Psoas muscle (tissue), 8 donors: ENCODE data around the gene URI1. TPM values are rescaled to one million over a fixed set of nuclear protein-coding genes. Genes with fewer than 3 reads are reported as not detected.

Source experiments
- ATAC-seq, 4 donors: fragments of 200-7000 bp; cut with Tn5 transposase; one replicate each; pipeline ENCODE4 v1.9.1; 2020; ENCODE audit warnings: moderate library complexity in 3 of 4, mild to moderate bottlenecking in 2 of 4
- DNase-seq, 2 donors: peaks; one replicate each; pipeline ENCODE4 v3.0.0-alpha.2; 2020
- H3K27ac ChIP-seq: fragments of 200-600 bp; one replicate; pipeline ENCODE4 v1.8.0; 2022
- H3K27me3 ChIP-seq, 3 donors: fragments of 200-600 bp in 1 of 3; one replicate each; pipeline versions ENCODE4 v1.6.1 to v1.8.0; 2013 to 2022; ENCODE audit warnings: low read length in 2 of 3, mild to moderate bottlenecking in 2 of 3, moderate library complexity in 1 of 3; ENCODE audit not compliant: insufficient read depth in 3 of 3
- H3K36me3 ChIP-seq, 2 donors: fragments of 200-600 bp in 1 of 2; one replicate each; pipeline versions ENCODE4 v1.6.1 to v1.8.0; 2013 to 2022; ENCODE audit warnings: low read depth in 1 of 2, mild to moderate bottlenecking in 1 of 2, moderate library complexity in 1 of 2; ENCODE audit not compliant: insufficient read depth in 1 of 2
- H3K4me1 ChIP-seq: fragments of 200-600 bp; one replicate; pipeline ENCODE4 v1.8.0; 2022
- H3K4me3 ChIP-seq: fragments of 200-600 bp; one replicate; pipeline ENCODE4 v1.8.0; 2022; ENCODE audit warnings: mild to moderate bottlenecking
- H3K9me3 ChIP-seq: fragments of 200-600 bp; one replicate; pipeline ENCODE4 v1.8.0; 2022
- CTCF ChIP-seq: fragments of 200-600 bp; IDR thresholded peaks from one replicate; pipeline ENCODE4 v1.8.0; 2022; ENCODE audit warnings: antibody characterized with exemption
- WGBS, 3 donors: extraction: QIAGEN DNeasy Blood & Tissue Kit; methylation state at CpG; one replicate each; pipeline versions ENCODE4 v1.1.6 to v1.1.7; 2013; 5-methylcytosine and 5-hydroxymethylcytosine counted together
- intact Hi-C, 2 donors: fragments of 100-400 bp; cut with DNase I; formaldehyde crosslinking; loops; one replicate each; pipeline versions ENCODE4 v1.11.0 to v1.14.2; 2022
- long read RNA-seq, 2 donors: library from polyadenylated mRNA; unstranded; transcript quantifications; one replicate each; pipeline ENCODE4 v2.0.0, GENCODE V29; 2021
- polyA plus RNA-seq, 3 donors: library from polyadenylated mRNA; stranded (reverse); fragments of 200-250 nt; gene quantifications; one replicate each; pipeline ENCODE4 v1.2.3, GENCODE V29; 2013
- total RNA-seq, 4 donors: library from RNA; stranded (reverse); fragmentation: NEBNext Ultra II Directional in 2 of 4; extraction: Animal tissue kit (Norgen Biotek cat#: 25700) in 2 of 4; gene quantifications; one replicate each; pipeline versions ENCODE4 v1.2.1 to v1.2.4, GENCODE V29; 2021 to 2023
- donor health status: healthy with polysubstance abuse.
- donor health status: DM: no; HTN: no; CAD: no; lungs with moderate emphysema.
- donor health status: Bipolar disorder and iron deficiency.
- donor health status: healthy.
- donor health status: DM: yes; HTN: yes; CAD: no.
- donor health status: DM: no; HTN: no; CAD: no.
- donor health status: DM: no; HTN: no; CAD: no.
- donor health status: DM: yes; HTN: yes; CAD: no.

URI1 gene
- total RNA-seq (10 to 100 TPM; 51.4 to 70.4 (median 61.2) TPM), polyA plus RNA-seq (10 to 100 TPM; 37.6 to 85.5 (median 43.9) TPM)
- long read RNA-seq, donor 1, transcript URI1-202 (11 exons, 3,444 nt), result major isoform, 20 of 48 reads
- long read RNA-seq, donor 1, partial matches to known transcripts, result 8 of 48 reads
- long read RNA-seq, donor 1, other reads (novel, unspliced or antisense), result 18 of 48 reads
- long read RNA-seq, donor 2, transcript URI1-202 (11 exons, 3,444 nt), result major isoform, 54 of 87 reads
- long read RNA-seq, donor 2, partial matches to known transcripts, result 10 of 87 reads
- long read RNA-seq, donor 2, other reads (novel, unspliced or antisense), result 19 of 87 reads

DNA sequence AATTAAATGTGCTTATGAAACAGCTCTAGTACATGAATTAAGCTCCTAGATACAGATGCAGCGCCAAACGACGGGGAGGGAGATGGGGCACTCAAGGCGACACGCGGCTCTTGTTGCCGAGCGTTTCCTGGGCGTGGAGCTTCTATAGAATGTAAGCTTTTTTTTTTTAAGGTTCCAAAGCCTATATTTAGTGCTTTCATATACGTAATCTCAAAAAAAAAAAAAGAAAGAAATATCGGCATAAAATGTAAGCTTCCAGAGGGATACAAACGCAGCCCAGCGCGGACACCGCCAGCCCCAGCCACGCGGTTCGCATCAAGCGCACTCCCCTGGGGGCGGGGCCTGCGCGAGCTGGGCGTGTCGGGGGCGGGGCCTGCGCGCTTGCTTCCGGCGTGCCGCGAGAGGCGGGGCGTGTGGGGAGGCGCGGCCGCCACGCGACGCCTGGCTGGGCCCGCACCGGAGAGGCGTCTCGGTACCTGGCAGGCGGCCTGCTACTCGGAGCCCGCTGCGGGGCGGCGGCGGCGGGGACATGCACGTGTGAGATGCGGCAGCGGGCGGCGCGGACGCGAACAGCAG lies at the start of gene URI1:
Gene URI1 (plus strand): TSS at position 412 of the 576 bp plus-strand sequence. CDS start 309 bp downstream, outside the sequence.
- Histone ChIP-seq H3K27ac (peak within 1 kb of the TSS; percentile 84), H3K36me3 (no peaks in the 10 kb centered on the region), H3K27me3 (peaks cover 0 to 2% (median 0%) of the 10 kb centered on the region in 3 donors), H3K4me3 (peak within 1 kb of the TSS; percentile 82), H3K9me3 (no peaks in the 10 kb centered on the region), H3K4me1 (peaks cover 26% of the 10 kb centered on the region)
- 0% methylated on average over 26 to 59 of the region's 59 CpGs for WGBS, 3 donors
- ATAC-seq (peak; percentile 98), DNase-seq (peak; percentile 94 to 95)
- TF ChIP-seq CTCF, result no peak
- intact Hi-C loops, result loop anchor here in 1 of 2 donors (5.0 kb wide), 1 partner anchor 65 kb away; no protein-coding TSS in a partner anchor

GRCh38 chr19:29893606-29894284 lies 48.3 kb upstream of the URI1 start:
- Histone ChIP-seq H3K4me3 (no peak overlapping the region), H3K27me3 (no peaks in the 10 kb centered on the region), H3K9me3 (no peaks in the 10 kb centered on the region), H3K27ac (no peak overlapping the region), H3K36me3 (no peaks in the 10 kb centered on the region), H3K4me1 (no peaks in the 10 kb centered on the region)
- no peak for TF ChIP-seq CTCF
- 72 to 80% (median 78%) methylated on average over 11 of the region's 11 CpGs for WGBS, 3 donors
- ATAC-seq, result no peak
- no peak for DNase-seq
- intact Hi-C loops, result no loop called here

GRCh38 chr19:29896802-29897201 lies 45.2 kb upstream of the URI1 start:
- TF ChIP-seq CTCF, result no peak
- no peaks in the 10 kb centered on the region for H3K27me3 ChIP-seq
- ATAC-seq (no peak), DNase-seq (no peak)
- no peaks in the 10 kb centered on the region for H3K9me3 ChIP-seq
- intact Hi-C loops, result no loop called here
- no peaks in the 10 kb centered on the region for H3K4me1 ChIP-seq
- H3K4me3 ChIP-seq, result no peak overlapping the region
- no peak overlapping the region for H3K27ac ChIP-seq
- H3K36me3 ChIP-seq, result no peaks in the 10 kb centered on the region
- WGBS, 3 donors, result 65 to 69% (median 66%) methylated on average over 6 of the region's 6 CpGs

DNA sequence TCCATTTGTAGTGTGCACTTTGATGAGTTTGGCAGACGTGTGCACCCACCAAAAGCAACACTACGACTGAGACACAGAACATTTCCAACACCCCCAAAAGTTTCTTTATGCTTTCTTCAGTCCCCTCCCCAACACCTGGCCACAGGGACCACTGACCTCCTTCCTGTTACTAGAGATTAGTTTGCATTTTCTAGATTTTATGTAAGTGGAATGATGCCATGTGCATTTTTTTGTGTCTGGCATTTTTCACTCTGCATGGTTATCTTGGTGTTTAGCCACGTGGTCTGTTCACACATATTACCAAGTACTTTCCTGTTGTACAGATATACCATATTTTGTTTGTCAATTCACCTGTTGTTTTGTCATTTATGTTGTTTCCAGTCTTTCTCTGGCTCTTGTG lies 44.6 kb upstream of the URI1 start:
- DNase-seq (no peak), ATAC-seq (no peak)
- intact Hi-C loops, result no loop called here
- no peak for TF ChIP-seq CTCF
- H3K4me1 ChIP-seq, result no peaks in the 10 kb centered on the region
- no peaks in the 10 kb centered on the region for H3K9me3 ChIP-seq
- H3K27me3 ChIP-seq, result no peaks in the 10 kb centered on the region
- WGBS, 3 donors, result 38 to 52% (median 40%) methylated on average over 3 of the region's 3 CpGs
- no peaks in the 10 kb centered on the region for H3K36me3 ChIP-seq
- no peak overlapping the region for H3K27ac ChIP-seq
- H3K4me3 ChIP-seq, result no peak overlapping the region
